Peyer's patch (tissue), 4 donors: Measurements from ENCODE around the gene PSMD1. TPM values are rescaled to one million over a fixed set of nuclear protein-coding genes. Genes with fewer than 3 reads are reported as not detected.

Experiments
- DNase-seq, 3 donors: peaks; one replicate each; pipeline ENCODE4 v3.0.0-alpha.2; 2017 to 2019
- H3K27ac ChIP-seq, 4 donors: fragments of 200-600 bp; sonication (generic); one replicate each; pipeline ENCODE4 v1.5.1; 2016 to 2019
- H3K27me3 ChIP-seq, 2 donors: fragments of 200-600 bp; sonication (generic); one replicate each; pipeline ENCODE4 v1.5.1; 2019
- H3K36me3 ChIP-seq, 3 donors: fragments of 200-600 bp; sonication (generic); one replicate each; pipeline ENCODE4 v1.5.1; 2016 to 2019
- H3K4me1 ChIP-seq, 4 donors: fragments of 200-600 bp; sonication (generic); one replicate each; pipeline ENCODE4 v1.5.1; 2016 to 2019
- H3K4me3 ChIP-seq, 4 donors: fragments of 200-600 bp; sonication (generic); 1 replicate in 3 of 4; 2 replicates in 1 of 4; pipeline ENCODE4 v1.5.1; 2016 to 2019; ENCODE audit warnings: mild to moderate bottlenecking in 1 of 4
- H3K9me3 ChIP-seq, 4 donors: fragments of 200-600 bp; sonication (generic); one replicate each; pipeline ENCODE4 v1.5.1; 2016 to 2019; ENCODE audit warnings: mild to moderate bottlenecking in 1 of 4
- POLR2A ChIP-seq, 2 donors: fragments of 450-650 bp; IDR thresholded peaks; one replicate each; pipeline ENCODE4 v1.5.1; 2017; ENCODE audit warnings: antibody characterized with exemption in 2 of 2, mild to moderate bottlenecking in 2 of 2, moderate library complexity in 2 of 2
- total RNA-seq, 4 donors: library from RNA; depleted of rRNA; stranded (reverse); fragments of >200 nt; gene quantifications; one replicate each; pipeline ENCODE4 v1.1.0, GENCODE V29; 2016
- TF ChIP-seq, protein P1 (sequence below), 6 experiments: fragments of 450-650 bp in 4 of 6; fragments of 200-600 bp in 2 of 6; sonication (generic) in 1 of 6; IDR thresholded peaks; one replicate each; pipeline ENCODE4 v1.5.1; 2017 to 2019; ENCODE audit warnings: antibody characterized with exemption in 6 of 6, mild to moderate bottlenecking in 3 of 6, moderate library complexity in 1 of 6

Gene PSMD1
- total RNA-seq, 4 donors from 2014 or later, result 89.1 to 116 (median 111) TPM

GRCh38 chr2:231041061-231041689, 15.5 kb upstream of the PSMD1 start:
- Histone ChIP-seq H3K27me3 (no peaks in the 10 kb centered on the region), H3K9me3 (no peaks in the 10 kb centered on the region), H3K4me1 (peaks cover 0 to 15% (median 0%) of the 10 kb centered on the region in 4 donors), H3K27ac (no peak overlapping the region), H3K4me3 (no peak overlapping the region), H3K36me3 (no peaks in the 10 kb centered on the region)
- DNase-seq, result no peak
- TF ChIP-seq, protein P1, sequence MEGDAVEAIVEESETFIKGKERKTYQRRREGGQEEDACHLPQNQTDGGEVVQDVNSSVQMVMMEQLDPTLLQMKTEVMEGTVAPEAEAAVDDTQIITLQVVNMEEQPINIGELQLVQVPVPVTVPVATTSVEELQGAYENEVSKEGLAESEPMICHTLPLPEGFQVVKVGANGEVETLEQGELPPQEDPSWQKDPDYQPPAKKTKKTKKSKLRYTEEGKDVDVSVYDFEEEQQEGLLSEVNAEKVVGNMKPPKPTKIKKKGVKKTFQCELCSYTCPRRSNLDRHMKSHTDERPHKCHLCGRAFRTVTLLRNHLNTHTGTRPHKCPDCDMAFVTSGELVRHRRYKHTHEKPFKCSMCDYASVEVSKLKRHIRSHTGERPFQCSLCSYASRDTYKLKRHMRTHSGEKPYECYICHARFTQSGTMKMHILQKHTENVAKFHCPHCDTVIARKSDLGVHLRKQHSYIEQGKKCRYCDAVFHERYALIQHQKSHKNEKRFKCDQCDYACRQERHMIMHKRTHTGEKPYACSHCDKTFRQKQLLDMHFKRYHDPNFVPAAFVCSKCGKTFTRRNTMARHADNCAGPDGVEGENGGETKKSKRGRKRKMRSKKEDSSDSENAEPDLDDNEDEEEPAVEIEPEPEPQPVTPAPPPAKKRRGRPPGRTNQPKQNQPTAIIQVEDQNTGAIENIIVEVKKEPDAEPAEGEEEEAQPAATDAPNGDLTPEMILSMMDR (IDR thresholded peaks at IDR 0.05), result no peak
- TF ChIP-seq POLR2A (IDR thresholded peaks at IDR 0.05), result no peak

- Histone ChIP-seq H3K4me1 (peaks cover 0 to 10% (median 0%) of the 10 kb centered on the region in 4 donors), H3K27ac (no peak overlapping the region), H3K4me3 (no peak overlapping the region), H3K27me3 (no peaks in the 10 kb centered on the region), H3K36me3 (no peaks in the 10 kb centered on the region), H3K9me3 (no peaks in the 10 kb centered on the region)
- DNase-seq, result no peak
- TF ChIP-seq, protein P1 (IDR thresholded peaks at IDR 0.05), result no peak
- no peak for TF ChIP-seq POLR2A (IDR thresholded peaks at IDR 0.05)
Observed at GRCh38 chr2:231043796-231044195, 12.9 kb upstream of the PSMD1 start.

- Histone ChIP-seq H3K27me3 (no peaks in the 10 kb centered on the region), H3K36me3 (no peaks in the 10 kb centered on the region), H3K4me1 (peaks cover 0 to 27% (median 0%) of the 10 kb centered on the region in 4 donors), H3K27ac (no peak overlapping the region), H3K4me3 (no peak overlapping the region), H3K9me3 (no peaks in the 10 kb centered on the region)
- TF ChIP-seq, protein P1 (IDR thresholded peaks at IDR 0.05), result no peak
- no peak for TF ChIP-seq POLR2A (IDR thresholded peaks at IDR 0.05)
- no peak for DNase-seq
Observed at GRCh38 chr2:231046916-231047273, 9.8 kb upstream of the PSMD1 start.

DNA sequence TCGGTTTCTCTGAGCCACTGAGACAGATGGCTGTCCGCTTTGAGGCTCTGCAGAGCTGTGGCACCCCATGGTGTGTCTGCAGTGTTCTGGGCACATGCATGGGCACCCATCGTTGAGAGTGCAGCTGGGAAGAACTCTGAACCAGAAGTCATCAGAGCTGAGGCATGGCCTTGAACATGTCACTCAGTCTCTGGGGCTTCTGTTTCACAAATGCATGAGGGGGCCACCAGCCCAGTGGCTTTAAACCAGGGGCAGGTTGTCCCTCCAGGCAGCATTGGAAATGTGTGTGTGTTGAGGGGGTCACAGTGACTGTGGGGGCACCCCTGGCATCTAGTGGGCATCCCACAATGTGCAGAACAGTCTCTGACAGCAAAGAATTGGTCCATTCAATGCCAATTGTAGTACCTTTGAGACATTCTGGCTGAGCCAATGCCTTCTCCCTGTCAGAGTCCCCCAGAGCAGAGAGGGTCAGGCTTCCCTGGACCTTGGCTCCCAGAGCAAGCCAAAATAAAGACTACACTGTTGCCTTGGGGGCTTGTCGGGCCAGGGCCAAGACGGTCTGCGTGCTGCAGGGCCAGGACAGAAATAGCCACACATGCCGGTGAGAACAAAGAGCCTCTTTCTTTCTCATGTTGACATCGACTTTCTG, 9.3 kb upstream of the PSMD1 start:
- H3K36me3 ChIP-seq, result no peaks in the 10 kb centered on the region
- H3K9me3 ChIP-seq, result no peaks in the 10 kb centered on the region
- H3K27me3 ChIP-seq, result no peaks in the 10 kb centered on the region
- H3K4me3 ChIP-seq, result no peak overlapping the region
- H3K27ac ChIP-seq, result no peak overlapping the region
- H3K4me1 ChIP-seq, result peaks cover 0 to 32% (median 1%) of the 10 kb centered on the region in 4 donors
- TF ChIP-seq POLR2A (IDR thresholded peaks at IDR 0.05), result no peak
- TF ChIP-seq, protein P1 (IDR thresholded peaks at IDR 0.05), result no peak
- no peak for DNase-seq

GRCh38 chr2:231047923-231048915, 8.4 kb upstream of the PSMD1 start:
- no peak for DNase-seq
- H3K4me1 ChIP-seq, result peaks cover 0 to 34% (median 3%) of the 10 kb centered on the region in 4 donors
- H3K27ac ChIP-seq, result no peak overlapping the region
- TF ChIP-seq, protein P1 (IDR thresholded peaks at IDR 0.05), result no peak
- no peak for TF ChIP-seq POLR2A (IDR thresholded peaks at IDR 0.05)
- H3K27me3 ChIP-seq, result no peaks in the 10 kb centered on the region
- H3K36me3 ChIP-seq, result no peaks in the 10 kb centered on the region
- H3K4me3 ChIP-seq, result no peak overlapping the region
- no peaks in the 10 kb centered on the region for H3K9me3 ChIP-seq
